HG03469 (cell line): ENCODE data around the gene FXYD6.
"Not testable (repeated sequence)": the region's sequence is repeated elsewhere in the genome, so short reads cannot be mapped to it uniquely, and the experiment has no call there.

ENCODE experiments used
- ATAC-seq: cut with Tn5 transposase; IDR thresholded peaks from one replicate; pipeline ENCODE4 v1.9.1; 2021; ENCODE audit warnings: mild to moderate bottlenecking, moderate library complexity, moderate number of reproducible peaks; ENCODE audit not compliant: unreplicated experiment

Gene FXYD6

GRCh38 chr11:117871160-117871559, 5.3 kb downstream of the FXYD6 start:
- no peak for ATAC-seq

DNA sequence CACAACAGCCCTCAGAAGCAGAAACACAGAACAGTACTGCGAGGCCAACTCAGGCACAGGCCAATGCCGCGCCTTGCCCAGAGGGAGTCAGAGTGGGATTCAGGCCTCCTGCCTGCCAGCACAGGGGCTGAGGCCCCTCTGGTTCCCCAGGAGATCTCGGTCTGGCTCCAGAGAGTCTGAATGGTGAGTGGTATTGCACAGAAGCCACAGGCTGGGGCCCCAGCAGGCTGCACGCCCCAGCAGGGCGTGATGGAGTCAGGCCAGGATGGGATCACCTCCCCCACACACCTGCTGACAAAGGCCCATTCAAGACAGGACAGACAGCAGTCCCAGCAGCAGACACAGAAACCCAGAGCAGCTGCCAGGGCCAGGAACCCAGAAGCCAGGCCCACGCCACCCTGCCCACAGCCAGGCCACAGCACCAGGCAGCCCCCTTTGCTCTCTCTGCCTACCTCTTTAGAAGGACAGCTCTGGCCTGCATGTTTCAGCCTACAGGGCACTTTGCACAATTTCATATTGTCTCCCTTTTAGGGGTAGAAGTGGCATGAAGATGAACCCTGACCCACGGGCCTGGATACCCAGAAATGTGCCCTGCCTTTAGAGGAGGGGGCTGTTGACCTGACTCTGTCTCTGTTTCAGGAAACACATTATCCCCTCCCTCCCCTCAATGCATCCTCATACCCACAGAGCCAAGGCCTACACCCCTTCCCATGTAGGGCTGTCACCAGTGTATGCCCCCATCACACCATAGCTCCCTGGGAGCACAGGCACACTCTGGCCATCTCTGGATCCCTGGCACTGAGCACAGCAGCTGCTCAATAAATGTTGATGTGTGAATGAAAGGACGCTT, 6.1 kb downstream of the FXYD6 start:
- ATAC-seq = no peak

- no peak for ATAC-seq
Observed at GRCh38 chr11:117869604-117870003, 6.9 kb downstream of the FXYD6 start.

DNA sequence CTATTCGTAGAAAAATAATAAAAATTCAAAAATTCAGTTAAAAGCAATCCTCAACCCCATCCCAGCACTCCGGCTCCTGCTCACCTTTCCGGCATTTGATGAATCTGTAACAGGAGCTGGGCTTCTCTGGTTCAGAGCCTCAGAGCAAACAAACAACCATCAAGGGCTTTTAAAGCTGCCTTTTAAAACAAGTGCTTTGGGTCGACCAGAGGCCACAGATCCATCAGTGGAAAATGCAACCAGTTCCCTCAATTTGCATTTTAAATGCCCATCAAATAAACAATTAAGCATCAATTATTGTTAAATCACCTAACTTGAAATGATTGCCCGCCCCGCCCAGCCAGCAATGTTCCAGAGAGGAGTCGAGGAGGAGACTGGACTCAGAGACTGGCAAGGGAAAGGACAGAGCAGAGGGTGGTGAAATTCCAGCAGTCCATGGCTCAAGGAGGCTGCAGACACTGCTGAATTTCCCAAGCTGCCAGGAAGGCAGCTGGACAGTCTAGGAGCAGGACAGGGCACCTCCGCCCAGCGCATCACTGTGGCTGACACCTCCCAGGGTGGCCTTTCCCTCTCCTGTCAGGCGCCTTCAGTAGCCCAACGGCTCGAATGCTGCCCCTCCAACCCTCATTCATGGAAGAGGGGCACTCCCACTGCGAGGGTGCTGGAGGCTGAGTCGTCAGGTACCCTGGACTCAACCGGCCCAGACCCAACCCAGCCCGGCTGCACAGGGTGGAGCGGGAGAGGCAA, 7.5 kb downstream of the FXYD6 start:
- ATAC-seq = no peak

GRCh38 chr11:117868088-117868487, 8.4 kb downstream of the FXYD6 start:
- no peak for ATAC-seq

- ATAC-seq = no peak
Observed at GRCh38 chr11:117866526-117866925, 9.9 kb downstream of the FXYD6 start.

DNA sequence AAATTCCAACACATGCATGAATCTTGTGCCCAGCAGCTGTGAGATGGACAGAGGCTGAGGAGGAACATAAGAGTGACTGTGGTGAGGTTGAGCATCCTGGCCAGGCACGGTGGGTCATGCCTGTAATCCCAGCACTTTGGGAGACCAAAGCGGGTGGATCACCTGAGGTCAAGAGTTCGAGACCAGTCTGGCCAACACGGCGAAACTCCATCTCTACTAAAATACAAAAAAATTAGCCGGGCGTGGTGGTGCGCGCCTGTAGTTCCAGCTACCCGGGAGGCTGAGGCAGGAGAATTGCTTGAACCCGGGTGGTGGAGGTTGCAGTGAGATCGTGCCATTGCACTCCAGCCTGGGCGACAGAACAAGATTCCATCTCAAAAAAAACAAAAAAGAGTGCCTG, 10.9 kb downstream of the FXYD6 start:
- ATAC-seq = not testable (repeated sequence)

GRCh38 chr11:117863383-117863782, 13.1 kb downstream of the FXYD6 start:
- ATAC-seq = no peak

DNA sequence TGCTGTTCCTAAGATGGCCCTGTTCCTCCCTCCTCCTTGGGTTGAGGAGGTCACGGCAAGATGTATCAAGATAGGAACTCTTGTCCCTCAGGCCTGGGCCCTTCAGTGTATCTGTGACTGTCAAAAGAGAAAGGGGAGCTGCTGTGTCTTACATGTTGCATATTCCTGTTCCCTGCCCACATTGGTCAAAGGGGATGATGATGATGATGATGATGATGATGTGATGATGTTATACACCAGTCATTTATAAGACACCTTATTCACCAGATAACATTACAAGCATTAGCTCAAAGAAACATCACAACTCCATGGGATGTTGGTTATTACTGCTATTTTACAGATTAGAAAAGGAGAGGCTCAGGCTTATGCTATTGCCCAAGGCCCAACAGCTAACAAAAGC, 13.7 kb downstream of the FXYD6 start:
- ATAC-seq = no peak

GRCh38 chr11:117862019-117862725, 14.3 kb downstream of the FXYD6 start:
- ATAC-seq = no peak

DNA sequence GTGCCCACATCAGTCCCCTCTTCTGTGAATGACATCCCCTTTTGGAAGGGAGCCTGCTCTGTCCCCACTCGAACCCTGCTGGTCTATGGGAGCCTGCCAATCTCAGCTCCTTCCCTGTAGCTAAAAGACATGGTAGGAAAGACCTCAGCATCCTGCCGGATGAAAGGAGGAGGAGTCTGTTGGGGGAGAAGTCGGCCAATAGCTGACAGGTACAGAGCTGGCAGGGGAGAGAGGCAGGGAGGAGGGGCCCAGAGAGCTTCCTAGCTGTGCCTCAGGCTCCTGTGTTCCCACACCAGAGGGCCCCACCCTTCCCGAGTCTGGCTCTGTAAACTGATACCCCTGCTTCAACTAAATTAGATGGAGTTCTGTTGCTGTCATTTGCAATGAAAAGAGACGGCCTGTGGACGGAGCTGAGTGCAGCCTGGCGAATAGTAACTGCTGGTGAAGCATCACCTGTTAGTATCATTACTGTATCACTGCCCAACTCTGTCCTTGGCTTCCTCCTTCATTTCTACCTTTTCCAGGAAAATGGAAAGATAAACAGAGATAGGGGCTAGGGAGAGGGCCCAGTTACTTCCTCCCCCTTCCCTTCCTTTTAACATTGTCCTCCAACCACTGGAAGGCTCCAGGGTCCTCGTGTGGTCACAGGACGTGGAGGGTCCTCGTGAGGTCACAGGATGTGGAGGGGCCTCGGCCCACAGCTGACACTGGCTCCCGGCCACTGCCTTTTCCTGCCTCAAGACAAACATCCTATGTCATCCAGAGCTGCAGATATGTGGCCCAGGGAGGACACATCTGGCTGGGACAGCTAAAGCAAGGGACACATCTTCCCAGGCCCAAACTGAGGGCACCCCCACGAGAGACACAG, 15.1 kb downstream of the FXYD6 start:
- no peak for ATAC-seq

DNA sequence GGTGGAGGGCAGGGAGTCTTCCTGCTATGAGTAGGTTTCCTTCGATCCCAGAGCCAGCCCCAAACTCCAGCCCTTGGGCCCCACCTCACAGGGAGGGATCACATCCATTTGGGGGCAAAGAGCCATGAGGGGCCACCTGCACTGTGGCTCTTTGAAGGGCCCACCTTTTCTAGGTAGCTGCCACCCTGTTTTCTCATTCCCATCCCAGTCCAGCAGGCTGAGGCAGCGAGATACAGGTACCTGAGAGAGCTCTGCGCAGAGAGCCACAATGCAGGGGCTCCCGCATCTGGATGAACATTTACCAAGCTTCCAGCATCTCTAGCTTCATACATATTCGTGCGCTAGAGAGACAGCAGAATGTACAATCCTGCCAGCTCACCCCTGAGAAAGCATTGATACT, 16.3 kb downstream of the FXYD6 start:
- ATAC-seq = no peak

- no peak for ATAC-seq
Observed at GRCh38 chr11:117859488-117860112, 16.9 kb downstream of the FXYD6 start.

- no peak for ATAC-seq
Observed at GRCh38 chr11:117859061-117859460, 17.4 kb downstream of the FXYD6 start.

DNA sequence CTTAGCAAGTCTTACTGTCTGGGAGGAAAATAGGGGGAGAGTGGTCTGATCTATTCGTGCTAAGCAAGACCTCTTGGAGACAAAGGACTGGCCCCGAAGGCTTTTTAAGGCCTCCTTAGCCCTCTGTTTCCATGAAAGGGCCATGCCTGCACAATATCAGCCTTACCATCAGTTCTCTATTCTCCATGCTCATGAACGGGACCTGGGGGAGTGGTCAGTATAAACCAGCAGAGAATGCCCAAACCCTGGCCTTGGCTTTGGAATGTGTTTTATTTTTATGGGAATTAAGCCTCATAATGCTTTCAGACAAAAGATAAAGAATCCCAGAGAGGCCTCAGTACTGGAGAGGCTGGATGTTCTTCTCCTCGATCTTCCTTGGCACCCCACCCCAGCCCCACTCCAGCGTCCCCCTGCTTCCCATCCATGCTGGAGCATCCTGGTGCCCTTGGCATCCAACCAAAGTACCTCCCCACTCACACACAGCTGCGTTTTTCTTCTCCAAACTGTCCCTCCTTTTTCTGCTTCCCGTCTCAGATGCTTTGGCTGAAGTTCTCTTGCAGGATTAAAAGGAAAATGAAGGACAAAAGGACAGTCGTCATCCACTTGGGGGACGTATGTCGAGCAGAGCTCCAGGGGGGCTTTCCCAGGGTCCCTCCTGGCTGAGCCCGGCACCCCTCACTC, 18.6 kb downstream of the FXYD6 start:
- ATAC-seq = no peak

DNA sequence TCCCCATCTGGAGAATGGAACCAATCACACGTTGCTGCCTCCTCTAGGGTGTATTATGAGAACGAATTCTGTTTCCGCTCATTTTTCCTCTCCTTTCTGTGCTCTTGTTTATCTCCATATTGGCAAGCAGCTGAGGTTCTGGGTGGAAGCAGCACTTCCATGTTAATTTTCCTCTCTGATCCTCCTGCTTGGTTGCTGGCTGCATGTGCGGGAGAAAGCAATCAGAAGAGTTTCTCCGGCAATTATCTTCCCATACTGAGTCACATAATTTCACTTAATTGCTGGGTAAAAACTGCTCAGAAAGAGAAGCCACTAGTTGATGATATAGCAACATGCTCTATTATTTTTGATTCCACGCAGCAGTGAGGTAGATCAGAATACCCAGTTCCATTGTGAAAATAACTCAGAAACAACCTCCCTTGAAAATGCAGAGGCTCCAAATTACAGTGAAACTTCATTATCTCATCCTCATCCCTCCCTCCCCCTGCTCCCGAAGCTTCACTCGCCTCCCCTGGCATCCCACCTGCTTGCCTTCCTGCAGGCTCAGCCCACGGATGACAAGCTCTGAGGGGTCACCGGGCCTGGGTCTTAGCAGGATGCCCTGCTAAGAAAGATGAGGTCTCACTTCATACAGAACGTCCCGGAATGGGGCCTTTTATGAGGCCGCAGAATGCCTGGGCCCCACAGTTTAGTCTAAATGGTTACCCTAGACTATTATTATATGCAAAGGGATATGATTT, 20.4 kb downstream of the FXYD6 start:
- ATAC-seq = no peak

- no peak for ATAC-seq
Observed at GRCh38 chr11:117855186-117855845, 21.1 kb downstream of the FXYD6 start.

GRCh38 chr11:117852309-117852708, 24.1 kb downstream of the FXYD6 start:
- ATAC-seq = no peak
